SK-N-SH (cell line): ENCODE measurements around the gene ATE1. TPM values are rescaled to one million over a fixed set of nuclear protein-coding genes. Genes with fewer than 3 reads are reported as not detected.

Source experiments
- CTCF ChIA-PET: fragments of 300-600, 350-600 bp; formaldehyde crosslinking; extraction: SDS; loops from one replicate; lab custom pipeline; 2021; lab: Yijun Ruan, JAX
- POLR2A ChIA-PET: fragments of 350-600 bp; sonication (Branson Sonifier 250); formaldehyde crosslinking; extraction: SDS; loops from one replicate; lab custom pipeline; 2020; ENCODE audit warnings: antibody characterized with exemption, inconsistent platforms; lab: Yijun Ruan, JAX
- DNase-seq: peaks from one replicate; pipeline ENCODE4 v3.0.0; 2012
- H2AFZ ChIP-seq: fragments of 200-600 bp; sonication (generic); 2 replicates; pipeline ENCODE4 v1.8.1; 2016; ENCODE audit warnings: antibody characterized with exemption, mild to moderate bottlenecking, low read depth
- H3F3A ChIP-seq: fragments of 200-600 bp; sonication (generic); replicated peaks from 2 replicates; pipeline ENCODE3; 2016; ENCODE audit warnings: antibody characterized with exemption, mild to moderate bottlenecking; ENCODE audit not compliant: insufficient read depth
- H3K27ac ChIP-seq, 2 experiments: fragments of 200-500 bp in 1 of 2; fragments of 200-600 bp in 1 of 2; sonication (Bioruptor generic) in 1 of 2; sonication (generic), shearing (Covaris generic) in 1 of 2; 2 replicates each; pipeline versions ENCODE4 v1.5.1 to v1.6.1; 2014 to 2016; ENCODE audit warnings: low read depth in 2 of 2, inconsistent platforms in 1 of 2, low read length in 1 of 2, mild to moderate bottlenecking in 1 of 2, mixed read lengths in 1 of 2
- H3K27me3 ChIP-seq: fragments of 200-600 bp; sonication (generic), shearing (Covaris generic); 2 replicates; pipeline ENCODE4 v1.6.1; 2016; ENCODE audit warnings: mixed run types; ENCODE audit not compliant: insufficient read depth
- H3K36me3 ChIP-seq, 2 experiments: fragments of 200-500 bp in 1 of 2; fragments of 200-600 bp in 1 of 2; sonication (Bioruptor generic) in 1 of 2; sonication (generic) in 1 of 2; replicated peaks in 1 of 2; 2 replicates each; pipeline versions ENCODE3 to v1.5.1; 2014 to 2016; ENCODE audit warnings: low read length in 1 of 2, mild to moderate bottlenecking in 1 of 2; ENCODE audit not compliant: insufficient read depth in 2 of 2, control insufficient read depth in 1 of 2
- H3K4me1 ChIP-seq, 2 experiments: fragments of 200-500 bp in 1 of 2; fragments of 200-600 bp in 1 of 2; sonication (Bioruptor generic) in 1 of 2; sonication (generic), shearing (Covaris generic) in 1 of 2; 2 replicates each; pipeline versions ENCODE4 v1.5.1 to v1.6.1; 2014 to 2016; ENCODE audit warnings: low read depth in 1 of 2, low read length in 1 of 2, mixed run types in 1 of 2; ENCODE audit not compliant: insufficient read depth in 2 of 2, control insufficient read depth in 1 of 2
- H3K4me2 ChIP-seq: fragments of 200-600 bp; sonication (generic), shearing (Covaris generic); 2 replicates; pipeline ENCODE4 v1.6.1; 2017; ENCODE audit warnings: mixed run types
- H3K4me3 ChIP-seq, 2 experiments: fragments of 200-500 bp in 1 of 2; fragments of 200-600 bp in 1 of 2; sonication (Bioruptor generic) in 1 of 2; sonication (generic), shearing (Covaris generic) in 1 of 2; 2 replicates each; pipeline versions ENCODE4 v1.5.1 to v1.8.1; 2014 to 2016; ENCODE audit warnings: low read depth in 2 of 2, inconsistent platforms in 1 of 2, low read length in 1 of 2, mild to moderate bottlenecking in 1 of 2, mixed read lengths in 1 of 2, moderate library complexity in 1 of 2
- H3K79me2 ChIP-seq: fragments of 200-600 bp; sonication (generic); 2 replicates; pipeline ENCODE4 v1.8.1; 2017; ENCODE audit warnings: mild to moderate bottlenecking; ENCODE audit not compliant: insufficient read depth
- H3K9ac ChIP-seq: fragments of 200-600 bp; sonication (generic); 2 replicates; pipeline ENCODE4 v1.6.1; 2017; ENCODE audit warnings: mixed run types
- H3K9me2 ChIP-seq: fragments of 200-600 bp; sonication (generic); 2 replicates; pipeline ENCODE4 v1.6.1; 2017; ENCODE audit warnings: mixed run types
- H3K9me3 ChIP-seq: fragments of 200-600 bp; sonication (generic); 2 replicates; pipeline ENCODE4 v1.6.1; 2017; ENCODE audit warnings: mixed run types, mild to moderate bottlenecking, moderate library complexity
- H4K20me1 ChIP-seq: fragments of 200-600 bp; sonication (generic); 2 replicates; pipeline ENCODE4 v1.6.1; 2017; ENCODE audit warnings: mild to moderate bottlenecking, mixed run types; ENCODE audit not compliant: insufficient read depth
- CHD2 ChIP-seq: fragments of 150-350 bp; IDR thresholded peaks from 2 replicates; pipeline ENCODE4 v1.6.1; 2018; ENCODE audit warnings: low read length; ENCODE audit not compliant: partially characterized antibody
- EZH2phosphoT487 ChIP-seq: fragments of 200-600 bp; sonication (generic); IDR thresholded peaks from 2 replicates; pipeline ENCODE4 v1.6.1; 2017; ENCODE audit warnings: low read depth, mixed run types, mild to moderate bottlenecking, antibody characterized with exemption, moderate library complexity, borderline replicate concordance
- FOXM1 ChIP-seq: IDR thresholded peaks from 2 replicates; pipeline ENCODE4 v1.4.0; 2012; ENCODE audit warnings: low read depth, mild to moderate bottlenecking
- GATA2 ChIP-seq: sonication (generic); formaldehyde crosslinking; IDR thresholded peaks from 2 replicates; pipeline ENCODE4 v1.5.0; 2020; ENCODE audit warnings: mild to moderate bottlenecking, missing genetic modification reagents
- JUND ChIP-seq: IDR thresholded peaks from 2 replicates; pipeline ENCODE4 v1.4.0; 2012
- MEF2A ChIP-seq: IDR thresholded peaks from 2 replicates; pipeline ENCODE4 v1.4.0; 2012; ENCODE audit warnings: low read depth, borderline replicate concordance
- NRF1 ChIP-seq: IDR thresholded peaks from 2 replicates; pipeline ENCODE4 v1.6.1; 2012; ENCODE audit warnings: low read depth, mild to moderate bottlenecking, low read length
- RCOR1 ChIP-seq: fragments of 150-350 bp; IDR thresholded peaks from 2 replicates; pipeline ENCODE4 v1.6.1; 2017; ENCODE audit warnings: antibody characterized with exemption, low read length
- RFX5 ChIP-seq: IDR thresholded peaks from 2 replicates; pipeline ENCODE4 v1.6.1; 2012; ENCODE audit warnings: mild to moderate bottlenecking, improper control_type of control experiment, low read length
- SMC3 ChIP-seq: IDR thresholded peaks from 2 replicates; pipeline ENCODE4 v1.6.1; 2012; ENCODE audit warnings: low read depth, low read length, improper control_type of control experiment
- WGBS: methylation state at CpG from one replicate; pipeline ENCODE4 v1.1.6; 2017; ENCODE audit warnings: low lambda C conversion rate; 5-methylcytosine and 5-hydroxymethylcytosine counted together
- polyA plus RNA-seq, 3 experiments: library from polyadenylated mRNA; depleted of rRNA; stranded (reverse); fragments of >200 nt; gene quantifications; 2 replicates each; pipeline ENCODE4 v1.2.3, GENCODE V29; 2012
- TF ChIP-seq, protein P1 (sequence below): IDR thresholded peaks from 2 replicates; pipeline ENCODE4 v1.4.0; 2012; ENCODE audit warnings: low read depth, borderline replicate concordance
- TF ChIP-seq, protein P2 (sequence below): IDR thresholded peaks from 2 replicates; pipeline ENCODE4 v1.6.1; 2012; ENCODE audit warnings: mild to moderate bottlenecking, low read depth, low read length, moderate library complexity
- TF ChIP-seq, protein P3 (sequence below): IDR thresholded peaks from 2 replicates; pipeline ENCODE4; 2012

ATE1 gene
- polyA plus RNA-seq, 1 of the 3 experiments (the other 2 are of a cell fraction), result 6.3 TPM

- Histone ChIP-seq H3K4me2 (no peak overlapping the region), H3K9me2 (no peaks in the 10 kb centered on the region), H3K27me3 (no peaks in the 10 kb centered on the region), H3K9ac (no peak overlapping the region), H3K4me1 (peaks cover 0 to 6% of the 10 kb centered on the region in 2 experiments; a peak in 2 of 4 replicates), H3K4me3 (no peak overlapping the region), H3K79me2 (no peaks in the 10 kb centered on the region), H3F3A (no peaks in the 10 kb centered on the region), H2AFZ (no peak overlapping the region), H4K20me1 (no peaks in the 10 kb centered on the region)
- POLR2A ChIA-PET, result no interaction called here
- DNase-seq, result no peak
- WGBS, result 93% methylated on average over 3 of the region's 3 CpGs
- CTCF ChIA-PET, result interaction anchor here (1.6 kb wide), 1 partner anchor 11 kb away, joined by 3 read pairs; no protein-coding TSS in a partner anchor
- TF ChIP-seq MEF2A (no peak), GATA2 (CRISPR knock-in tag) (no peak), JUND (no peak), FOXM1 (no peak), CHD2 (no peak), SMC3 (no peak), NRF1 (no peak), EZH2phosphoT487 (no peak), RFX5 (no peak), RCOR1 (no peak)
- TF ChIP-seq, protein P1, sequence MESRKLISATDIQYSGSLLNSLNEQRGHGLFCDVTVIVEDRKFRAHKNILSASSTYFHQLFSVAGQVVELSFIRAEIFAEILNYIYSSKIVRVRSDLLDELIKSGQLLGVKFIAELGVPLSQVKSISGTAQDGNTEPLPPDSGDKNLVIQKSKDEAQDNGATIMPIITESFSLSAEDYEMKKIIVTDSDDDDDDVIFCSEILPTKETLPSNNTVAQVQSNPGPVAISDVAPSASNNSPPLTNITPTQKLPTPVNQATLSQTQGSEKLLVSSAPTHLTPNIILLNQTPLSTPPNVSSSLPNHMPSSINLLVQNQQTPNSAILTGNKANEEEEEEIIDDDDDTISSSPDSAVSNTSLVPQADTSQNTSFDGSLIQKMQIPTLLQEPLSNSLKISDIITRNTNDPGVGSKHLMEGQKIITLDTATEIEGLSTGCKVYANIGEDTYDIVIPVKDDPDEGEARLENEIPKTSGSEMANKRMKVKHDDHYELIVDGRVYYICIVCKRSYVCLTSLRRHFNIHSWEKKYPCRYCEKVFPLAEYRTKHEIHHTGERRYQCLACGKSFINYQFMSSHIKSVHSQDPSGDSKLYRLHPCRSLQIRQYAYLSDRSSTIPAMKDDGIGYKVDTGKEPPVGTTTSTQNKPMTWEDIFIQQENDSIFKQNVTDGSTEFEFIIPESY, result no peak
- TF ChIP-seq, protein P2, sequence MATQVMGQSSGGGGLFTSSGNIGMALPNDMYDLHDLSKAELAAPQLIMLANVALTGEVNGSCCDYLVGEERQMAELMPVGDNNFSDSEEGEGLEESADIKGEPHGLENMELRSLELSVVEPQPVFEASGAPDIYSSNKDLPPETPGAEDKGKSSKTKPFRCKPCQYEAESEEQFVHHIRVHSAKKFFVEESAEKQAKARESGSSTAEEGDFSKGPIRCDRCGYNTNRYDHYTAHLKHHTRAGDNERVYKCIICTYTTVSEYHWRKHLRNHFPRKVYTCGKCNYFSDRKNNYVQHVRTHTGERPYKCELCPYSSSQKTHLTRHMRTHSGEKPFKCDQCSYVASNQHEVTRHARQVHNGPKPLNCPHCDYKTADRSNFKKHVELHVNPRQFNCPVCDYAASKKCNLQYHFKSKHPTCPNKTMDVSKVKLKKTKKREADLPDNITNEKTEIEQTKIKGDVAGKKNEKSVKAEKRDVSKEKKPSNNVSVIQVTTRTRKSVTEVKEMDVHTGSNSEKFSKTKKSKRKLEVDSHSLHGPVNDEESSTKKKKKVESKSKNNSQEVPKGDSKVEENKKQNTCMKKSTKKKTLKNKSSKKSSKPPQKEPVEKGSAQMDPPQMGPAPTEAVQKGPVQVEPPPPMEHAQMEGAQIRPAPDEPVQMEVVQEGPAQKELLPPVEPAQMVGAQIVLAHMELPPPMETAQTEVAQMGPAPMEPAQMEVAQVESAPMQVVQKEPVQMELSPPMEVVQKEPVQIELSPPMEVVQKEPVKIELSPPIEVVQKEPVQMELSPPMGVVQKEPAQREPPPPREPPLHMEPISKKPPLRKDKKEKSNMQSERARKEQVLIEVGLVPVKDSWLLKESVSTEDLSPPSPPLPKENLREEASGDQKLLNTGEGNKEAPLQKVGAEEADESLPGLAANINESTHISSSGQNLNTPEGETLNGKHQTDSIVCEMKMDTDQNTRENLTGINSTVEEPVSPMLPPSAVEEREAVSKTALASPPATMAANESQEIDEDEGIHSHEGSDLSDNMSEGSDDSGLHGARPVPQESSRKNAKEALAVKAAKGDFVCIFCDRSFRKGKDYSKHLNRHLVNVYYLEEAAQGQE, result no peak
- TF ChIP-seq, protein P3, sequence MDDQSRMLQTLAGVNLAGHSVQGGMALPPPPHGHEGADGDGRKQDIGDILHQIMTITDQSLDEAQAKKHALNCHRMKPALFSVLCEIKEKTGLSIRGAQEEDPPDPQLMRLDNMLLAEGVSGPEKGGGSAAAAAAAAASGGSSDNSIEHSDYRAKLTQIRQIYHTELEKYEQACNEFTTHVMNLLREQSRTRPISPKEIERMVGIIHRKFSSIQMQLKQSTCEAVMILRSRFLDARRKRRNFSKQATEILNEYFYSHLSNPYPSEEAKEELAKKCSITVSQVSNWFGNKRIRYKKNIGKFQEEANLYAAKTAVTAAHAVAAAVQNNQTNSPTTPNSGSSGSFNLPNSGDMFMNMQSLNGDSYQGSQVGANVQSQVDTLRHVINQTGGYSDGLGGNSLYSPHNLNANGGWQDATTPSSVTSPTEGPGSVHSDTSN, result no peak
- TF ChIP-seq, all 33 proteins: peak for 0
- peaks cover 5 to 11% of the 10 kb centered on the region in 2 experiments for H3K36me3 ChIP-seq
- no peaks in the 10 kb centered on the region for H3K9me3 ChIP-seq
- no peak overlapping the region for H3K27ac ChIP-seq
These were observed 139.7 kb downstream of the ATE1 start for GRCh38 chr10:121788115-121788514.
